NB4 (cell line): ENCODE data around the gene ECT2.

Experiments used
- DNase-seq: peaks from one replicate; pipeline ENCODE4 v3.0.0; 2010; ENCODE audit warnings: low read depth
- H3K4me3 ChIP-seq: one replicate; pipeline ENCODE4 v1.5.1; 2011; ENCODE audit warnings: mild to moderate bottlenecking, low read depth, low read length, moderate library complexity
- CTCF ChIP-seq: IDR thresholded peaks from one replicate; pipeline ENCODE4 v1.5.1; 2012; ENCODE audit warnings: low read depth, low read length
- MAX ChIP-seq: IDR thresholded peaks from 2 replicates; pipeline ENCODE4 v1.6.1; 2011; ENCODE audit warnings: low read depth, low read length
- MYC ChIP-seq: IDR thresholded peaks from 2 replicates; pipeline ENCODE4 v1.6.1; 2011; ENCODE audit warnings: low read depth, low read length
- POLR2A ChIP-seq: IDR thresholded peaks from 2 replicates; pipeline ENCODE4 v1.6.1; 2011; ENCODE audit warnings: mild to moderate bottlenecking; ENCODE audit not compliant: insufficient read length; ENCODE audit errors: extremely low read depth

The ECT2 gene

GRCh38 chr3:172787746-172788145 is 37.2 kb downstream of the ECT2 start:
- TF ChIP-seq MYC = no peak
- no peak for TF ChIP-seq POLR2A
- no peak for TF ChIP-seq CTCF
- no peak for TF ChIP-seq MAX
- no peak overlapping the region for H3K4me3 ChIP-seq
- DNase-seq = no peak

GRCh38 chr3:172799246-172799645 is 48.7 kb downstream of the ECT2 start:
- peak; percentile 20 for DNase-seq
- TF ChIP-seq MYC = no peak
- TF ChIP-seq MAX = no peak
- no peak for TF ChIP-seq POLR2A
- no peak for TF ChIP-seq CTCF
- H3K4me3 ChIP-seq = no peak overlapping the region

- DNase-seq = no peak
- TF ChIP-seq POLR2A (no peak), MAX (no peak), CTCF (no peak), MYC (no peak)
- H3K4me3 ChIP-seq = no peak overlapping the region
These were observed 49.6 kb downstream of the ECT2 start for GRCh38 chr3:172800156-172800555.

GRCh38 chr3:172803489-172803888 is 53.0 kb downstream of the ECT2 start:
- no peak overlapping the region for H3K4me3 ChIP-seq
- DNase-seq = no peak
- TF ChIP-seq MAX (no peak), MYC (no peak), CTCF (no peak), POLR2A (no peak)

GRCh38 chr3:172804323-172804722 is 53.8 kb downstream of the ECT2 start:
- DNase-seq = no peak
- no peak overlapping the region for H3K4me3 ChIP-seq
- TF ChIP-seq CTCF = no peak
- no peak for TF ChIP-seq MAX
- TF ChIP-seq POLR2A = no peak
- TF ChIP-seq MYC = no peak
